Activated T-cell treated with anti-CD3 and anti-CD28 coated beads, Interleukin-2, amount 50 U/mL, for 72 hours (primary cell): ENCODE results near the gene PDE10A. TPM values are rescaled to one million over a fixed set of nuclear protein-coding genes. Genes with fewer than 3 reads are reported as not detected.
A peak's percentile ranks its signal among the peaks of the same experiment; 100 is the strongest.
"Not testable (repeated sequence)": the region's sequence is repeated elsewhere in the genome, so short reads cannot be mapped to it uniquely, and the experiment has no call there.

Experiments used
- ATAC-seq, 2 donors: fragments of 150-1000 bp; cut with Tn5 transposase; replicated peaks in 1 of 2; 2 replicates each; pipeline ENCODE4 v1.10.0; 2021; ENCODE audit warnings: moderate library complexity in 2 of 2, mild to moderate bottlenecking in 1 of 2
- DNase-seq, 2 donors: peaks; one replicate each; pipeline ENCODE4 v3.0.0; 2021 to 2022; ENCODE audit warnings: mixed read lengths in 1 of 2
- H3K27ac Mint-ChIP-seq: one replicate; pipeline ENCODE4 v1.8.0; 2022; ENCODE audit warnings: mild to moderate bottlenecking, moderate library complexity, mixed read lengths
- H3K27me3 Mint-ChIP-seq: one replicate; pipeline ENCODE4 v1.8.0; 2022; ENCODE audit warnings: low read depth, mixed read lengths
- H3K36me3 Mint-ChIP-seq, 2 donors: one replicate each; pipeline ENCODE4 v1.8.0; 2022; ENCODE audit warnings: mixed read lengths in 2 of 2, mild to moderate bottlenecking in 1 of 2; ENCODE audit not compliant: insufficient read depth in 2 of 2
- H3K4me1 Mint-ChIP-seq: one replicate; pipeline ENCODE4 v1.8.0; 2022; ENCODE audit warnings: low read depth, mixed read lengths
- H3K4me3 Mint-ChIP-seq, 2 donors: one replicate each; pipeline ENCODE4 v1.8.0; 2022; ENCODE audit warnings: mild to moderate bottlenecking in 2 of 2, mixed read lengths in 2 of 2, moderate library complexity in 2 of 2
- H3K9me3 Mint-ChIP-seq, 2 donors: one replicate each; pipeline ENCODE4 v1.8.0; 2022; ENCODE audit warnings: mixed read lengths in 2 of 2
- total RNA-seq, 2 donors: library from RNA; stranded (reverse); gene quantifications; one replicate each; pipeline ENCODE4 v1.2.3, GENCODE V29; 2022

PDE10A gene
- total RNA-seq, 2 donors from 2014 or later, result not detected

DNA sequence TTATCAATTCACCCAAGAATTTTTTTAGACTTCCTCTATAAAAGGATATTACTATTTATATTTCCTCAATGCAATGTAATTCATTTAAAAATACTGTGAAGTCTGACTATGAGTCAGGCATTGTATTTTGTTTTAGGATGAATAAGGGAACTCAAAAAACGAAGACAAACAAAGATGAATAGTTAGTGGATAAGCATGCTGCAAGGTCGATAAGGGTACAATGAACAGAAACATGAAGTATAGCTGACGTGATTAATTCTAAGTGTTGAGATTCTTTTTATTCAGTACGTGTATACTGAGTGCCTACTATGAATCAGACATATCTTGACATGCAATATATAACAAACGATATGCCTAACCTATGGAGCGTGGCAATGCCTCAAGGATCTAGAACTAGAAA lies 105.4 kb downstream of the PDE10A start:
- H3K27me3 Mint-ChIP-seq, result no peaks in the 10 kb centered on the region
- ATAC-seq (no peak), DNase-seq (no peak)
- H3K36me3 Mint-ChIP-seq, result peaks cover 0 to 1% of the 10 kb centered on the region in 2 donors
- no peak overlapping the region for H3K4me3 Mint-ChIP-seq
- H3K27ac Mint-ChIP-seq, result no peak overlapping the region
- peaks cover 2 to 5% of the 10 kb centered on the region in 2 donors for H3K9me3 Mint-ChIP-seq
- no peaks in the 10 kb centered on the region for H3K4me1 Mint-ChIP-seq

DNA sequence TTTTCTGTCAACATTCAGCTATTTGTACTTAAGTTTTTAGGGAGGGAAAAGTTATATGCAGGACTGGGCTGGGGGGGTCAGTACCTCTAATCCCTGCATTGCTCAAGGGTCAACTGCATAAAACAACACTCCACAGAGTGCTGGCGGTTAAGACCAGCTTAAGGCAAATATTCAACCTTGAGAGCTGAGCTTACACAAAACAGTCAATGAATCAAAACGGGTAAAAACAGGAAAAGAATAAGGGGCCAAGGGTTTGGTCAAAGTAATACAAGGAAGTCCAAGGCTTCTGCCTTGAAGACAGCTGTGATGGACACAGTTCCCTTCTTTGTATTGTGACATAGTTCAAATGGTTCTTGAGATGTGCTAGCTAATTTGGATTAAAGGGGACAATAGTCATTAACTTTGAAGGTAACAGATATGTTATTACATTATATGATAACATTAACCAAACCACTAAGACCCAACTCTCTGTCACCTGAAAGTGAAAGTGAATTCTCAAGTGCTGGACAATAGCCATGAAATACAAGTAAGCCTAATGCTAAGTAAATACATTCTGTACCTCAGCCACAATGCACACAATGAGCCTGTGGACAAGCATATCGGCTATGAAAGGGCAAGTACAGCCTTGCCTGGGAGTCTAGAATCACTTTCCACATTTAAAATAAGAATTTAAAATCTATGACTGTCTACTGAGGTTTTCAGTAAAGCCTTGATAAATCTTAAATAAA lies 106.8 kb downstream of the PDE10A start:
- Mint-ChIP-seq H3K9me3 (peaks cover 2 to 5% of the 10 kb centered on the region in 2 donors), H3K27me3 (no peaks in the 10 kb centered on the region), H3K4me1 (no peaks in the 10 kb centered on the region), H3K36me3 (peaks cover 0 to 1% of the 10 kb centered on the region in 2 donors), H3K4me3 (no peak overlapping the region), H3K27ac (no peak overlapping the region)
- DNase-seq (no peak), ATAC-seq (no peak)

GRCh38 chr6:165554644-165555043 lies 108.4 kb downstream of the PDE10A start:
- not testable (repeated sequence) for H3K36me3 Mint-ChIP-seq, H3K27ac Mint-ChIP-seq, ATAC-seq

GRCh38 chr6:165552248-165552736 lies 110.7 kb downstream of the PDE10A start:
- Mint-ChIP-seq H3K9me3 (no peaks in the 10 kb centered on the region), H3K36me3 (no peaks in the 10 kb centered on the region)

More at GRCh38 chr6:165554644-165555043, 108.4 kb downstream of the PDE10A start:
- not testable (repeated sequence) for H3K27me3 Mint-ChIP-seq, DNase-seq, H3K4me3 Mint-ChIP-seq, H3K4me1 Mint-ChIP-seq, H3K9me3 Mint-ChIP-seq

DNA sequence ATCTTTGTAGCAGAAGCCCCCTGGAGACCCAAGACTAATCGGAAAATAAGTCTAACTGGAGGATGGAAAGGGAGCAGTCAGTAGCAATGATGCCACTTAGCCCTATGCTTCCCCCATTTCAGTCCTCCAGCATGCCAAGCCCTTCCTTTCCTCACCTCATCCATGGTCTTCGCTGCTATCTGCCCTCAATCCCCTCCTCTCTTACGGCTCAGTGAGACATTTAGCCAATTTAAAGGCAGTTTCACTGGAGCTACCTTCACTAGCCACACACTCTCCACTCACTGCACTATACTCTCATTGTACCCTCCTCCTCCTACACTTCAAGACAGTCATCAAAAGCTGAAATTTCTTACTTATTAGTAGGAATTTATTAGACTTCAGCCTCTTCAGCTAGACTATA lies 111.2 kb downstream of the PDE10A start:
- no peaks in the 10 kb centered on the region for H3K4me1 Mint-ChIP-seq
- no peak overlapping the region for H3K4me3 Mint-ChIP-seq
- ATAC-seq (no peak), DNase-seq (no peak)
- H3K9me3 Mint-ChIP-seq, result no peaks in the 10 kb centered on the region
- H3K27ac Mint-ChIP-seq, result no peak overlapping the region
- H3K27me3 Mint-ChIP-seq, result no peaks in the 10 kb centered on the region
- no peaks in the 10 kb centered on the region for H3K36me3 Mint-ChIP-seq

More at GRCh38 chr6:165552248-165552736, 110.7 kb downstream of the PDE10A start:
- H3K27ac Mint-ChIP-seq, result no peak overlapping the region
- H3K27me3 Mint-ChIP-seq, result no peaks in the 10 kb centered on the region
- DNase-seq (no peak), ATAC-seq (no peak)
- H3K4me3 Mint-ChIP-seq, result no peak overlapping the region
- no peaks in the 10 kb centered on the region for H3K4me1 Mint-ChIP-seq

DNA sequence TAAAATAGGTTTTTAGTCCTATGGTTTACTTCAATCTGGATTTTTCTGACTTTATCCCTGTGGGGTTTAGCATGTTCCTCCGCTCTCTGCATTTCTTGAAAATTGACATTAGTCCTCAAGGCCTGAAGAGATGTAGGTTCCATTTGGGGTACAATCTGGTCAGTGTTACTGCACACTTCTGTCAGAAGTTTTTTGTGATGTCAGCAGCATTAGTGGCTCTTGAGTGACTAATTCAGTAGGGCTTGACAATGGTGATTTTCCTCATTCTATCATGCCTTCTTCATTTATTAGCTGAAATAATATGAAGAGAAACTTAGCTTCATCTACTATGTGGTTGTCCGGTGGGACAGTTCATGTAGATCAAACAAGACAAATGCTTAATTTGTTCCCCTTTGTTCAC lies 114.6 kb downstream of the PDE10A start:
- ATAC-seq (no peak), DNase-seq (no peak)
- Mint-ChIP-seq H3K27ac (no peak overlapping the region), H3K4me3 (no peak overlapping the region), H3K36me3 (no peaks in the 10 kb centered on the region), H3K27me3 (no peaks in the 10 kb centered on the region), H3K4me1 (no peaks in the 10 kb centered on the region), H3K9me3 (peaks cover 0 to 3% of the 10 kb centered on the region in 2 donors)

- Mint-ChIP-seq H3K36me3 (no peaks in the 10 kb centered on the region), H3K27me3 (no peaks in the 10 kb centered on the region), H3K9me3 (peaks cover 0 to 3% of the 10 kb centered on the region in 2 donors), H3K4me1 (no peaks in the 10 kb centered on the region), H3K4me3 (no peak overlapping the region), H3K27ac (no peak overlapping the region)
- no peak for ATAC-seq
- DNase-seq, result no peak
These were observed 117.2 kb downstream of the PDE10A start for GRCh38 chr6:165545806-165546205.

DNA sequence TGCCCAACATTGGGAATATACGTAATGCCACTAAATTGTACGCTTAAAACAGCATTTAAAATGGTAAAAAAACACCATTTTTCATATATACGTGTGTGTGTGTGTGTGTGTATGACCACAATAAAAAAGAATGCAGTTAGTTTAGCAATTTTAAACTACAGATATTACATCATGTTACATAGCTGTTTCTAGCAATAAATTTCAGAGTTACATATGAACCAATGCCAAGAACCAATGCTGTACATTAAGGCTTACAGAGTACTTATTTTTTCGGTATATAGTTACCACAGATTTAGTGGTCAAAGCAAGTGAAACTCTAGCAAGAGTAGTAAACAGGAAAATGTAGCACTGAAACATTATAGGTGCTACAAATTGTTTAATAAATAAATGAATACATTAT lies 119.3 kb downstream of the PDE10A start:
- no peak overlapping the region for H3K27ac Mint-ChIP-seq
- no peak overlapping the region for H3K4me3 Mint-ChIP-seq
- H3K27me3 Mint-ChIP-seq, result no peaks in the 10 kb centered on the region
- H3K4me1 Mint-ChIP-seq, result no peaks in the 10 kb centered on the region
- H3K36me3 Mint-ChIP-seq, result no peaks in the 10 kb centered on the region
- DNase-seq (no peak), ATAC-seq (no peak)
- H3K9me3 Mint-ChIP-seq, result peaks cover 0 to 3% of the 10 kb centered on the region in 2 donors

GRCh38 chr6:165536911-165537310 lies 126.1 kb downstream of the PDE10A start:
- no peak overlapping the region for H3K4me3 Mint-ChIP-seq
- peaks cover 0 to 7% of the 10 kb centered on the region in 2 donors for H3K9me3 Mint-ChIP-seq
- no peak for DNase-seq
- no peak for ATAC-seq
- no peaks in the 10 kb centered on the region for H3K36me3 Mint-ChIP-seq
- no peaks in the 10 kb centered on the region for H3K27me3 Mint-ChIP-seq
- no peaks in the 10 kb centered on the region for H3K4me1 Mint-ChIP-seq
- no peak overlapping the region for H3K27ac Mint-ChIP-seq

GRCh38 chr6:165519316-165519715 lies 143.7 kb downstream of the PDE10A start:
- Mint-ChIP-seq H3K27me3 (no peaks in the 10 kb centered on the region), H3K4me3 (no peak overlapping the region), H3K36me3 (no peaks in the 10 kb centered on the region), H3K27ac (no peak overlapping the region), H3K4me1 (no peaks in the 10 kb centered on the region), H3K9me3 (peaks cover 0 to 8% of the 10 kb centered on the region in 2 donors)
- ATAC-seq (no peak), DNase-seq (no peak)

- Mint-ChIP-seq H3K27ac (no peak overlapping the region), H3K4me1 (peaks cover 7% of the 10 kb centered on the region), H3K4me3 (no peak overlapping the region), H3K27me3 (no peaks in the 10 kb centered on the region), H3K9me3 (peaks cover 0 to 3% of the 10 kb centered on the region in 2 donors), H3K36me3 (no peaks in the 10 kb centered on the region)
- ATAC-seq, result no peak
- DNase-seq, result no peak
These were observed 146.9 kb downstream of the PDE10A start for GRCh38 chr6:165515963-165516624.

DNA sequence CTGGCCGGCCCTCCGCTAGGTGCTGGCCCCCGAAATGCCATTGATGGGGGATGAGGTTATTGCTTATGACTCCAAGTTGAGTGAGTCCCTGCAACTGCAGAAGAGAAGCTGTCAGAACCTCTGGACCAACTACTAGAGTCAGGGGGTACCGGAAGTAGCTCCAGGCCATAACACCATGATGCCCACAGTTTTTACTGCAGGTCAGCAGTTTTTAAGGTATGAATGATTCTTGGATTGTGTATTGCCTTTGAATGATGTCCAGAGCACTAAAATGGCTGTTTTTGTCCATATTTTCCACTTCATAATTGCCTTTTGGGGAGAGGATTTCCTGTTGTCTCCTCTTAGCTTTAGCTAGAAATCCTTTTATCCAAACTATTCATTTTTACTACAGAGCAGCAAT lies 148.4 kb downstream of the PDE10A start:
- no peak overlapping the region for H3K27ac Mint-ChIP-seq

DNA sequence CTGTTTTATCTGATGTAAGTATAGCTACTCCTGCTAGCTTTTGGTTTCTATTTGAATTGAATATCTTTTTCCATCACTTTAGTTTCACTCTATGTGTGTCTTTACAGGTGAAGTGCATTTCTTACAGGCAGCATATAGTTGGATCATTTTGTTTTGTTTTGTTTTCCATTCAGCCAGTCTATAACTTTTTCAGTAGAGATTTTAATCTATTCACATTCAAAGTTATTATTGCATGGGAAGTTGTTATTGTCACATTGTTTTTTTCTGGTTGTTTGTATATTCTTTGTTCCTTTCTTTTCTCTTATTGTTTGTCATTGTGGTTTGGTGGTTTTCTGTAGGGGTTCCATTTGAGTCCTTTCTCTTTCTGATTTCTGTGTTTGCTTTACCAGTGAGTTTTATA lies 151.2 kb downstream of the PDE10A start:
- ATAC-seq, result peak; percentile 86 to 87
- Mint-ChIP-seq H3K36me3 (no peaks in the 10 kb centered on the region), H3K27ac (peak overlapping the region; percentile 8), H3K4me3 (peak overlapping the region in 1 of 2 donors; percentile 5), H3K27me3 (no peaks in the 10 kb centered on the region), H3K9me3 (peaks cover 0 to 2% of the 10 kb centered on the region in 2 donors), H3K4me1 (peaks cover 7% of the 10 kb centered on the region)
- DNase-seq, result no peak

More for the DNA sequence above, 148.4 kb downstream of the PDE10A start:
- Mint-ChIP-seq H3K36me3 (no peaks in the 10 kb centered on the region), H3K27me3 (no peaks in the 10 kb centered on the region), H3K4me1 (peaks cover 7% of the 10 kb centered on the region), H3K9me3 (peaks cover 0 to 2% of the 10 kb centered on the region in 2 donors), H3K4me3 (no peak overlapping the region)
- ATAC-seq, result no peak
- no peak for DNase-seq
